HG03575 (cell line): ENCODE results near the gene LGALS9B.
"Not testable (repeated sequence)": the region's sequence is repeated elsewhere in the genome, so short reads cannot be mapped to it uniquely, and the experiment has no call there.

Experiments used
- ATAC-seq: cut with Tn5 transposase; IDR thresholded peaks from one replicate; pipeline ENCODE4 v1.9.1; 2021; ENCODE audit not compliant: unreplicated experiment, insufficient number of reproducible peaks, low FRiP score; ENCODE audit errors: extremely low read depth

Gene LGALS9B

DNA sequence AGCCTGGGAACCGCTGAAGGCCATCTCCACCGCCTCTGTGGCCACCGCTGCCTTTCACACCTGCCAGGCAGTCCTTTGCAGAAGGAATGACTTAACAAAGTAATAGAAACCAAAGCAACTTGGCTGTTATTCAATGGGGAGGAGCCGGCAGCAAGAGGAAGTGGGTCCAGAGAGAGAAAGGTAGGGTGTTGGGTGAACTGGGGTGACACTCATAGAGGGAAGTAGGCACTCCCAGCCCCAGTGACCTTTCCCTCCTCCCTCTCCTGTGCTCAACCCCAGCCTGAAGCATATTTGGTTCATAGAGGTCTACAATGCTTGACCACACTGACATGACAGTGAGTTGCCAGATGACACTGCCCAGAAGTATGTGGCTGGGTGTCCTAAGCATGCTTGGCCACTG is at the start of gene LGALS9B:
TSS of gene LGALS9B (minus strand) at position 93 of the 400 bp plus-strand sequence. CDS start at position 24, 69 bp downstream.
- ATAC-seq = not testable (repeated sequence)

DNA sequence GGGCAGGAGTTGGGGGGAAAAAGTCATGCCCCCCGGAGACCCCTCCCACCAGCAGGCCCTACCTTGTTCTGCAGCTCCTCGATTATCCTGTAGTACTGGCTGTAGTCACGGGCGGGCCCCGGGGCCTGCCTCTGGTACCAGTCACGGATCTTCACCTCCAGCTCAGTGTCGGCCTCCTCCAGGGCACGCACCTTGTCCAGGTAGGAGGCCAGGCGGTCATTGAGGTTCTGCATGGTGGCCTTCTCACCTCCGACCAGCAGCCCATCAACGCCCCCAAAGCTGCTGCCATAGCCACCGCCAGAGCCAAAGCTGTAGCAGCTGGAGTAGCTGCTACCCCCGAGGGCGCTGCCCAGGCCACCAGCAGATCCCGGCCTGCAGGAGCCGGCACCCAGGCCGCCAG is 49.6 kb upstream of the LGALS9B start:
- ATAC-seq = not testable (repeated sequence)

DNA sequence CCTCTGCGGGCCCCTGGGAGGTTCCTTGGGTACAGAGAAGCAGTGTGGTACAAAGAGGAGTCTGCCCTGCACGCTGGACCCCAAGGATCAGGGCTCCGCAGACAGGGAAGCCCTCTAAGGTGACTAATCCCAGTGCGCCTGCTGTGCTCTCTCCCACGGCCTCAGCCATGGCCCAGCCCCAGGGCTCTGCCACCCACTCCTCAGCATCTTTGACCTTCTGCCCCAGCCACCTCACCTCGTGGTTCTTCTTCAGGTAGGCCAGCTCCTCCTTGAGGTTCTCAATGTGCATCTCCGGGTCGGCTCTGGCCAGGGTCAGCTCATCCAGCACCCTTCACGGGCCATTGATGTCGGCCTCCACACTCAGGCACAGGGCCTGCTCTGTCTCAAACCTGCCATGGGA is 47.8 kb upstream of the LGALS9B start:
- ATAC-seq = not testable (repeated sequence)

- ATAC-seq = not testable (repeated sequence)
Measured at GRCh38 chr17:20513539-20513938, 46.2 kb upstream of the LGALS9B start.

DNA sequence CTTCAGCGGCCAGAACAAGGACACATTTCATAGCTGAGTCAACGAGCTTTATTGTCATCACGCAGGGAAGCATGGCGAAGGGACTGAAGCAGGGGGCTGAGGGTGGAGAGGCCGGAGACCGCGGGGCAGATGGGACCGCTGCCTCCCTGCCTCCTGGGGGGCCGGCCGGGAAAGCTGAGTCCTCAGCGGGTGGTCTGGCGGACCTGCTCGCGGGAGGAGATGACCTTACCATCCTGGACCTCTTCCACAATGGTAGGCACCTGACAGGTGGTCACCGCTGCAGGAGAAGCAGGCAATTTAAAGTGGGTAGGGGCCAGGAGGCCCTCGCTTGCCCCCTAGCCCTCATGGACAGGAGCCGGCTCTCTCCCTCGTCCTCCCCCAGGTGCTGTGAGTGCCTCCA is 45.0 kb upstream of the LGALS9B start:
- ATAC-seq = not testable (repeated sequence)

- not testable (repeated sequence) for ATAC-seq
Measured at GRCh38 chr17:20511778-20512177, 44.4 kb upstream of the LGALS9B start.

GRCh38 chr17:20505333-20505732 is 38.0 kb upstream of the LGALS9B start:
- ATAC-seq = not testable (repeated sequence)

GRCh38 chr17:20504388-20505066 is 37.2 kb upstream of the LGALS9B start:
- ATAC-seq = not testable (repeated sequence)

DNA sequence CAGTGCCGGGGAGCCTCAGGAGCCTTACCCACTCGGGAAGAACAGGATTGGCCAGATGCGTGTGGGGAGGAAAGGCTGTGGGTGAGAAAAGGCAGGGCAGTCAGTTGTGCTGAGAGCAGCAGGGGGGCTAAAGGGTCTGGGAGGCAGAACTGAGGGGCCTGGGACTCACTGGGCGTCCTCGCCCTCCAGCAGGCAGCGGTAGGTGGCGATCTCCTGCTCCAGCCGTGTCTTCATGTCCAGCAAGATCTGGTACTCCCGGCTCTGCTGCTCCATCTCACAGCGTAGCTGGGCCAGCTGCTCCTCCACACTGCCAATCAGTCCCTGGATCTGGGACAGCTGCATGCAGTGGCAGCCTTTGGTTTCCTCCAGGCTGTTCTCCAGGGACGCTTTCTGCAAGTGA is 34.6 kb upstream of the LGALS9B start:
- ATAC-seq = not testable (repeated sequence)

GRCh38 chr17:20500346-20500745 is 33.0 kb upstream of the LGALS9B start:
- not testable (repeated sequence) for ATAC-seq

DNA sequence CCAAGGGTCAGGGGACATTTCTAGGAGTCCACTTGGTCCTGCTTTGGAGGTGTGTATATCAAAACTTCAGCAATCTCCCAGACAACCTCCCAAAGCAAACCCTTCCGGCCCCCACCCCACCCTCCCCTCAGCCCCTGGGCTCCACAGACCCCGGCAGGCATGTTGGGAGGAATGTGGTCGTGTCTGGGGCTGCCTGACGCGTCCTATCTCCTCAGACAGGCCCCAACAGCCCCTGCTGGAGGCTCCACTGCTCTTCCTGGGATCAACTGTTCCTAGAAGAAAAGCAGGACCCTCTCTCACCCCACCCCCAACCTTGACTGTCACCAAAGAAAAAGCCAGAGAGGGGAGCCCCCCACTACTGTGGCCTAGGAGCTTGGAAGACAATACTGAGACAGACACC is 28.1 kb upstream of the LGALS9B start:
- not testable (repeated sequence) for ATAC-seq

DNA sequence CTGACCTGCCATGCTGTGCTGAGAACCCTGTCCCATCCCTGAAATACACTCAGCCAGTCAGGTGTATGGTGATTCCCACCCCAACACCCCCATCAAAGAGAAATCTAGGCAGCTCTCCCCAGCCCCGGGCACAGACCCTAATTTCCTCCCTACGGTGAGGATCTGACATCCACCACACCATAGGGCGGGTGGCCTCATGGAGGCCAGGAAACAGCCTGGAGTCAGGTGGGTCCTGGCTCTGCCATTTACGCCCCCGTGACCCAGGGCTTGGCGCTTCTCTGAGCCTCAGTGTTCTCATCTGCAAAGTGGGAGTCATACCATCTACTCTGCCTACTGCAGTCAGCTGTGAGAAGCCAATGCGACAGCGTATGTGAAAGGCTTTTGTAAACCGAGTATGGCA is 27.4 kb upstream of the LGALS9B start:
- not testable (repeated sequence) for ATAC-seq

DNA sequence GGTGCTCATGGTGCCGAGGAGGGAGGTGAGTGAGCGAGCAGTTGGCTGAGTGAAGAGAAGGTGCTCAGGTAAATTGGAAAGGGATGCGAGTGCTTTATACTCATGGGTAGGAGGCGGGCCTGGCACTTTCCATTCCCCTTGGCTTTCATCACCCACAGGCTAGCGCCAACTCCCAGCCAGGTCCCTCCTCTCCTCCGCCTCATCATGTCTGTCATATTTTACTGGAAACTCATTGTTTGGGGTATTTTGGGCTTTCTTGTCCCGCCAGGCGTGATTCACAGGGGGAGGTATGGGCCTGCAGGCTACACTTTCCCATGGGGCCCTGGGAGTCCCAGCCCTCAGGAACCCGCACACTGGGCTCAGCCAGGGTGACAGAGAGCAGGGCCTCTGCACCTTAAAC is 26.8 kb upstream of the LGALS9B start:
- ATAC-seq = not testable (repeated sequence)

DNA sequence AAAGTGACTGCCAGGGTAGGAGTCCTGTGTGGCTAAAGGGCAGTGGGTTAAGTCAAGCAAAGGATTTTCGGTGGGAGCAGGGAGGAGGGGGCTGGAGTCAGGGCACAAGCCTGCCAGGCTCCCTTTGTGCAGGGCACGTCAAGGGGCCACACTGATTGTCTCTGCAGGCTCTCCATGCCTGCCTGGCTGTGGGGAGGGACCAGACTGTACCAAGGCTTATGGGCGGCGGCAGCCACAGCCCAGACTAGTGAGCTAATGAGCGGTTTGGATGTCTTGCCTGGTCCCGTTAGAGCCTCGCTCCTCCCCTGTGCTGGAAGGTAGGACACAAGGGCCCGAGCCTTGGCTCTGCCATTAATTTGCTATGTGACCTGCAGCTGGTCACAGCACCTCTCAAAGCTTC is 25.6 kb upstream of the LGALS9B start:
- ATAC-seq = not testable (repeated sequence)

DNA sequence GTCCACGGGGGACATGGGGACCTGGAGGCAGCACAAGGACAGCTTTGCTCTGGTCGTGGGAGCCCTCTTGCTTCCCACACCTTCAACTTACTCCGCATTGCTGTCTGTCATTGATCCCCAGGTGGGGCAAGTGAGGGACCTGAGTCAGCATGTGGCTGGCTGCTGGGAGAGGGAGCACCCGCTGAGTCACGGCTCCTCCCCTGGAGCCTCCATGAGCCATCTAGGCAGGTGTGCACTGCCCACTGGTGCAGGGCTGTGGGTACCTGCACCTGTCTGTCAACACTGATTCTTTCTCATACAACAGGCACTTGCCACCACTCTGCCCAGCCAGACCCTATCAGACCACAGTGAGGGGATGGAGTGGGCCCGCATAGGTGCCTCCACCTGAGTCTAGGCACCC is 24.8 kb upstream of the LGALS9B start:
- not testable (repeated sequence) for ATAC-seq

- not testable (repeated sequence) for ATAC-seq
Measured at GRCh38 chr17:20484930-20485329, 17.6 kb upstream of the LGALS9B start.

DNA sequence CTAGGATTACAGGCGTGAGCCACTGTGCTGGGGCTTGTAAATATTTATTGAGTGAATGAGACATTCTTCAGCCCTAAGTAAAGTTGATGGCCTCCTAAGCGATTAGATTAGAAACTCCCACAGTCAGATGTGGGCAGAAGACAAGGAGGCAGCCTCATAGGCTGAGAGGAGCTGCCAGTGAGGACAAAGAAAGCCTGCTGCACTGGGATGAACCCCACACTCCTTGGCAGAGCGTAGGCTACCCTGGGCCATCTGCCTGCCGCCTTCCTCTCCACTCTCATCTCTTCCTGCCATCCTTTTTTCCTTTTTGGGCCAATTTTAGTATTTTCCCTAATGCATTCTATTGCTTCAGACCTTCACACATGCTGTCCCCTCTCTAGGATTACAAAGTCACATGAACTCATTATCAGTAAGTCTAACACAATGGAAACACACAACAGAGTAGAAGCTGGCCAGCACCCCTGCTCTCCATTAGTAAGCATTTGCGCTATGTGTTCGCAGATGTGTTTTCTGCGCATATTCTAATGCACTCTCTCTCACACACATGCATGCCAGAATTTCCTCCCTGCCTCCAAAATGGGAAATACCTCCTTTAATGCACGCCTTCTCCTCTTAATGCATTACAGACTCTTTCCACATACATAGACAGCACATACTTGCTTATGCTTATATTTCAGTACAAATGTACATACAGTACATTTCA is 12.7 kb upstream of the LGALS9B start:
- not testable (repeated sequence) for ATAC-seq

- not testable (repeated sequence) for ATAC-seq
Measured at GRCh38 chr17:20477398-20478071, 10.2 kb upstream of the LGALS9B start.

- ATAC-seq = not testable (repeated sequence)
Measured at GRCh38 chr17:20475137-20475831, 7.9 kb upstream of the LGALS9B start.
